GM23338 (cell line): ENCODE measurements around the gene COL9A3.

Experiments used
- CREB1 ChIP-seq: fragments of 250-450 bp; sonication (Bioruptor Pico); IDR thresholded peaks from 2 replicates; pipeline ENCODE4 v1.5.0; 2020; ENCODE audit warnings: low read depth, mild to moderate bottlenecking, moderate library complexity
- CTCF ChIP-seq, 2 experiments: fragments of 200-600 bp in 1 of 2; sonication (generic) in 1 of 2; conservative IDR thresholded peaks; 2 replicates each; pipeline versions ENCODE4 v1.5.1 to v1.6.1; 2016 to 2017; ENCODE audit warnings: antibody characterized with exemption in 2 of 2, low read depth in 2 of 2, mild to moderate bottlenecking in 2 of 2, moderate library complexity in 1 of 2
- ETS1 ChIP-seq: IDR thresholded peaks from 2 replicates; pipeline ENCODE4 v1.6.1; 2016; ENCODE audit warnings: antibody characterized with exemption
- EZH2 ChIP-seq: fragments of 200-600 bp; sonication (generic); IDR thresholded peaks from one replicate; pipeline ENCODE4 v1.8.0; 2017; ENCODE audit warnings: antibody characterized with exemption, mild to moderate bottlenecking, low read depth; ENCODE audit not compliant: unreplicated experiment
- EZH2phosphoT487 ChIP-seq: fragments of 200-600 bp; sonication (generic); IDR thresholded peaks from one replicate; pipeline ENCODE4 v1.8.1; 2018; ENCODE audit warnings: antibody characterized with exemption; ENCODE audit not compliant: unreplicated experiment
- NANOG ChIP-seq: IDR thresholded peaks from 2 replicates; pipeline ENCODE4 v1.6.1; 2016; ENCODE audit warnings: antibody characterized with exemption, borderline replicate concordance
- POLR2AphosphoS5 ChIP-seq: IDR thresholded peaks from 2 replicates; pipeline ENCODE4 v1.6.1; 2016; ENCODE audit warnings: antibody characterized with exemption, low read depth
- REST ChIP-seq: IDR thresholded peaks from one replicate; pipeline ENCODE4 v1.6.1; 2018; ENCODE audit warnings: antibody characterized with exemption; ENCODE audit not compliant: unreplicated experiment

GRCh38 chr20:62812181-62812906, 4.5 kb upstream of the COL9A3 start:
- TF ChIP-seq CTCF (conservative IDR thresholded peaks at IDR 0.05; ENCODE audit: low read depth in 2 of 2) (no peak), EZH2 (no peak), POLR2AphosphoS5 (no peak), REST (no peak), EZH2phosphoT487 (no peak), CREB1 (CRISPR knock-in tag) (no peak), ETS1 (no peak), NANOG (no peak)
